ENCODE measurements around the gene CPNE5.
"Not testable (repeated sequence)": the region's sequence is repeated elsewhere in the genome, so short reads cannot be mapped to it uniquely, and the experiment has no call there.

CPNE5 gene

GRCh38 chr6:36813047-36813446 is 26.2 kb downstream of the CPNE5 start:
- not testable (repeated sequence) for DNase-seq

- DNase-seq, result no peak
Observed at GRCh38 chr6:36809941-36810803, 29.1 kb downstream of the CPNE5 start.

DNA sequence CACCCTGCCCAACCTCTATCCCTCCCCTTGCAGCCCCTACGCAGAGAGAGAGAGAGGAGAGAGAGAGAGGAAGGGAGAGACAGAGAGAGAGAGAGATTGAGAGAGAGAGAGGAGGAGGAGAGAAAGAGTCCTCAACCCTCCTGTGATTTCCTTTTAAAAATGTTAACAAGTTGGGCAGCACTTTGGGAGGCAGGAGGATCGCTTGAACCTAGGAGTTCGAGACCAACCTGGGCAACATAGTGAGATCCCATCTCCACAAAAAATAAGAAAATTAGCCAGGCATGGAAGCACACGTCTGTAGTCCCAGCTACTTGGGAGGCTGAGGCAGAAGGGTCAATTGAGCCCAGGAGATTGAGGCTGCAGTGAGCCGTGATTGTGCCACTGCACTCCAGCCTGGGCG is 30.1 kb downstream of the CPNE5 start:
- no peak for DNase-seq

- no peak for DNase-seq
Observed at GRCh38 chr6:36808634-36809033, 30.6 kb downstream of the CPNE5 start.

DNA sequence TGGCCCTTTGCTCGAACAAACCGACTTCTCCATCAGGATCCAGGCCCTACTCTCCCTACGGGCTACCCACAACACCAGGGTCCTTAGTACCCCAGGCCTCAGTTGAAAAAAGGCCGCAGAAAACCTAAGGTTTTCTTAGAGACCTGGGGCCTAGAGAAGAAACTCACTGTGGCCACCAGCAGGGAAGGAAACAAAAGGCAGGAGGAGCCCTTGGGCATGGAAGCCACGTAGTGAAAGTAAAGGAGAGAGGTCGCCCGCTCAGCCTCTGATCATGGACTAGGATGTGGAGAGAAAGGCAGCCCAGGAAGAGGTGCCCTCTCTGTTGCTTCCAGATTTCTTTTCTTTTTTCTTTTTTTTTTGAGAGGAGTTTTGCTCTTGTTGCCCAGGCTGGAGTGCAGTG is 31.5 kb downstream of the CPNE5 start:
- DNase-seq, result no peak

DNA sequence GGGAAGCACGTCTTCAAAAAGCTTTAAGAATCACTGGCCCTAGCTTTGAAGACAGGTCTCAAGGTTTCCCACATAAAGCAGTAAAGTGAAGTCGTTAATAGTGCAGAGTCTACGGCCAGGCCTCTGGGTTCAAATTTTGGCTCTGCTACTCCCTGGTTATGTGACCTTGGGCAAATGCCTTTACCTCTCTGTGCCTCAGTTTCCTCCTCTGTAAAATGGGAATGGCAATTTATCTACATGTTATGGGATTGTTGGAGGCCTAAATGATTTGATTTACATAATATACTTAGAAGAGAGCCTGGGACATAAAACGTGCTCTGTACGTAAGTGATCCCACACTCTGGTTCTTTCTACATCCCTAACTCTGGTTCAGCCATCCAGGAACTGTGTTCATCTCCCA is 32.1 kb downstream of the CPNE5 start:
- no peak for DNase-seq

- DNase-seq, result no peak
Observed at GRCh38 chr6:36805917-36806316, 33.3 kb downstream of the CPNE5 start.

DNA sequence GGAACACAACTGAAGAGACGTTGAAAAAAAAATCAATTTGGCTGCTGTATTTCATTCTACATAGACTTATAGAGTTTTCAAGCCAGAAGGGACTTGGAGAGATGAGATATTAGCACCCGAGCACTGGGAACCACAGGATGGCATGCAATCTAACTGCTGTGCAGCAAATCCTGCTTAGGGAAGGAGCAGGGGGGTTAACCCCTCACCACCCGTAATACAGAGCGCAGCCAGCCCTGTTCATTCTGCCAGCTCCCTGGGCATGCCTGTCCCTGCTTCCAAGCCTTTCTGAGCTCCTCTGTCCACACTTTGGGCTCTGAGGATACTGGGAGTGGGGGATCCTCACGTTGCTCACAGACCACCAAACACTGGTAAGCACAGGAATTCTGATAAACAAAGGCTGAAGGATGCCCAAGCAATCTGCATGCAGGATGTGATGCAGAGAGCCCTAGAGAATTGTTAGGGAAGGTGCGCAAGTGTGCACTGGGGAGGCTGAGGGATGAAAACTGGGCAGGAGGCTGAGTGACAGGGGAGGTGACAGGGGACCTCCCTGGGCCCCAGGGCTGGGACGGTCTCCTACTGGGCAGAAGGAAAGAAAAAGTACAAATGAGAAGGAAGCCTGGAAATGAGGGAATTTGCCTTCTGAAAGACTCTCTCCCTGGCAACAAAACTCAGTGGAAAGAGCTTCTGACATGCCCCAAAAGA is 34.0 kb downstream of the CPNE5 start:
- DNase-seq, result no peak

DNA sequence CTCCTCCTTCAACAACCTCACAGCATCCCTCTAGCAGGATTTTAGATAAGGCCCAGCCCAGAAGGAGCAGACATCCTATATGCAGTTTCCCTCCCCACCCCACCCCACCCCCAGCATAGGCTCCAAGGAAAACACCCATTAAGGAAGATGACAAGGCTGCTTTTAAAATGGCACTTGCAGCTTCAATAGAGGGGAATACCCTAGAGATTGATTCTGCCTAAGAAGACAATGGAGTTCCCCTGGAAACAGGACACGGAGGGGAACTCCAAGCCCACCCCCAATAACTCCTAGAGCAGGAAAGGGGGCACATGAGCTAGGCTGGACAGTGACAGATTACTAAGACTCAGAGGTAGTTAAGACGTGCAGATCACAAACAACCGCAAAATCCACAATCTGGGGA is 34.7 kb downstream of the CPNE5 start:
- DNase-seq, result no peak

DNA sequence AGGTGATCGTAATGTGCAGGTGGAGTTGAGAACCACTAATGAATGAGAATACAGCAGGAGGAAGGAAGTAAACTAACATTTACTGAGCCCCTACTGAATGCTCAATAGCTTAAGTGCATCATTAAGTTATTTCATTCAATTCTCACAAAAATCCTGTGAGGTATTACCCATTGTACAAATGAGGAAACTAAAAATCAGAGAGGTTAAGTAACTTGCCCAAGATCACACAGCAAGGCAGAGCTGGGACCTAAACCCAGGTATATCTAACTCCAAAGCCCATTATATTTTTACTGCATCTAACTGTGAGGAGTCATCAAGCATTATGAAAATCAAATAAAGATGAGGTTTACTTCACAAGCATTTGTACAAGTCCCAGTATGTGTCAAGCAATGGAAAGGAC is 35.3 kb downstream of the CPNE5 start:
- DNase-seq, result no peak

GRCh38 chr6:36803482-36803881 is 35.8 kb downstream of the CPNE5 start:
- no peak for DNase-seq

DNA sequence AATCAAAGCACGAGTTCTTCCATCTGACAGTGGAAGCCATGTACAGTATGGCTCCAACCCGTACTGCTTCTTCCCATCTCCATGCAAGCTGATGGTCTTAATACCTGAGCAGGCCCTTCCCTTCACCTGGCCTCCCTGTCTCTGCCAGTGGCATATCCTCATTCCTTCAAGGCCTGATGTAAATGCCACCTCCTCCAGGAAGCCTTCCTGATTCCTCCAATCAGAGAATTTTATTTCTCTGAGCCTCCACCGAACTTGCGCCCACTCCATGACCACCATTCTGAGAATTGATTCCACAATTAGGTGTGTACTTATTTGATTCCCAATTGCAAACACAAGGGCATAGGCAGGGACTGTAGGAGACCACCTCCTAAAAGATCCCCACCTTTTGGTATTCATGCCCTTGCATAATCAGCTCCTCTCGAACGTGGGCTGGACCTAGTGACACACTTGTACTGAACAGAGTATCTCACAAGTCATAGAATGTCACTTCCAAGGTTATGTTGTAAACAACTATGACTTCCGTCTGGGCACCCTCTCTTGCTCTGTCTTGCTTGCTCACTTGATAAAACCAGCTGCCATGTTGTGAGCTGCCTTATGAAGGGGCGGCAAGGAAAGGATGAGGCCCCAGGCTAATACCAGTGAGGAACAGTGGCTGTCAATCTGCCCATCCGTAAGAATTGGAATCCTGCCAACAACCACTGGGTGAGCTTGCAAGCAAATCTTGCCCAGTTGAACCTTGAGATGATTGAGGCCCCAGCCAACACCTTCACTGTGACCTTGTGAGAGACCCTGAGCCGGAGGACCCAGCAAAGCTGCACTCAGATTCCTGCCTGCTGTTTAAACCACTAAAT is 38.8 kb downstream of the CPNE5 start:
- DNase-seq, result no peak

DNA sequence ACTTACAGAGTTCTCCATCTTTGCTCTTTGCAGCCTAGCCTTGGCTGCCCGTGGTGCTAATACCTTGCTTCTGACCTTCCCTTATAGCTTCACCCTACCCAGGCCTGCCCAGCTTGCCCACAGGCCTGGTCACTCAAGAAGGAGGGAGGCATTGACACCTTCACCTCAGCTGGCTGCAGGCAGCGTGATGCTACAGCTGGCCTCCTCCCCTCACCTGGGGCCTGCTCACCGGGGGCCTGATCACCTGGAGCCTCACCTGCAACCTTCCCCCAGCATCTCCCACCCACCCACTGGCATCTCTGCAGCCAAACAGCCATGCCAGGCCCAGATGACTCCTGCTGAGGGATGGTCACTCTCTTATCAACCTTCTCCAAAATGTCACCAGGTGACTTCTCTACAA is 40.4 kb downstream of the CPNE5 start:
- DNase-seq, result no peak

DNA sequence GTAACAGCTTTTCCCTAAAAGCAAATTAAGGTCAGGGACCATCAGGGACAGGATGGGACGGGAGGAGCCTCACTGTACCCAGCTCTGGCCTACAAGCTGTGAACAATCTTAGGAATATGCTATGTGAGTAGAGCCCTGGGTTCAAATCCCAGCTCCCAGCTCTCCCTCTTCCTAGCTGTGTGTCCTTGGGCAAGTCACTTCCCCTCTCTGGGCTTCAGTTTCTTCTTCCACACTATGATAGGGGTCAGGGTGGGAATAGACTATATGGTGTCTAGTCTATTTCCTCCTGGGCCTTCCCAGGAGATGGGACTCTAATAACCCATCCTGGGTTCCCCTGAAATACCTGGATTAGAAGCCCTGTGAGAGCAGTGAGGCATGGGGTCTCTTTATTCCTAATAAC is 41.6 kb downstream of the CPNE5 start:
- DNase-seq, result no peak

DNA sequence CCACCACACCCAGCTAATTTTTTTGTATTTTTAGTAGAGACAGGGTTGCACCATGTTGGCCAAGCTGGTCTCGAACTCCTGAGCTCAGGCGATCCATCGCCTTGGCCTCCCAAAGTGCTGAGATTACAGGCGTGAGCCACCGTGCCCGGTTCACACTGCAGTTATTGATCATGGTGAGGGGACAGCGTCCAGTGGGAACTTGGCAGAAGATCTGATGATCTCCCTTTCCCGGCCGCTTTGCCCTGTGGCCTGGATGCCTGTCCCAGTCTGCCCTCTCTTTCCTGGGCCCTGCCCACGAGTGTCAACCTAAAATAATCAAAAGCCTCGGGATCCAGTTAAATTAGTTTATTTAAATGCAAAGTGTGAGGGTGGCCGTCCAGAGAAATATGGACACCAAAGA is 42.2 kb downstream of the CPNE5 start:
- no peak for DNase-seq

GRCh38 chr6:36794713-36795065 is 44.6 kb downstream of the CPNE5 start:
- no peak for DNase-seq

GRCh38 chr6:36793913-36794712 is 45.1 kb downstream of the CPNE5 start:
- DNase-seq, result no peak

DNA sequence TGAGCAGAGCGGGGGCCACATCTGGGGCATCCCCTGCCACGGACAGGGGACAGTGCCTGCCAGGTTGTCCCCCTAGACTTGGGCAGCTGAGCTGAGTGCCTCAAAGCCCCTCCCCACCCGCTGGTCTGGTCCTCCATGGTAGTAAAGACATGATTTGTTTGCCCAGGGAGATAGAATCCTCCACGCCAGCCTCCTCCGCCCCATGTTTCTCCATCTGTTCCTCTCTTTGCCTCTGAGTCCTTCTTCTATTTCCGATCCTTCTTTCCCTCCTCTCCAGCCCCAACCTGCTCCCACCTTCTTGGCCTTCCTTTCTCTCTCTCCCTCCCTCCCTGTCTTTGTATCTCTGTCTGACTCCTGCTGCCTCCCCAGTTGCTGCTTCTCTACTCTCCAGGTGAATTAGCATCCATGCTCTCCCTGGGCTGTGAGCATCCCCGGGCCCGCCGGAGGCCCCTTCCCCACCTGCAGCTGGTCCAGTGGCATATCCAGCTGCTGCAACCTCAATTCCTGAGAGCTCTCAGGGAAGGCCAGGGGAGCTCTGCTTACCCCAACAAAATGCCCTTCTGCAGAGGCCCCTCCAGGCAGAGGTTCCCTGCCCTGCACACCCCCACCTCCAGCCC is 45.8 kb downstream of the CPNE5 start:
- no peak for DNase-seq

DNA sequence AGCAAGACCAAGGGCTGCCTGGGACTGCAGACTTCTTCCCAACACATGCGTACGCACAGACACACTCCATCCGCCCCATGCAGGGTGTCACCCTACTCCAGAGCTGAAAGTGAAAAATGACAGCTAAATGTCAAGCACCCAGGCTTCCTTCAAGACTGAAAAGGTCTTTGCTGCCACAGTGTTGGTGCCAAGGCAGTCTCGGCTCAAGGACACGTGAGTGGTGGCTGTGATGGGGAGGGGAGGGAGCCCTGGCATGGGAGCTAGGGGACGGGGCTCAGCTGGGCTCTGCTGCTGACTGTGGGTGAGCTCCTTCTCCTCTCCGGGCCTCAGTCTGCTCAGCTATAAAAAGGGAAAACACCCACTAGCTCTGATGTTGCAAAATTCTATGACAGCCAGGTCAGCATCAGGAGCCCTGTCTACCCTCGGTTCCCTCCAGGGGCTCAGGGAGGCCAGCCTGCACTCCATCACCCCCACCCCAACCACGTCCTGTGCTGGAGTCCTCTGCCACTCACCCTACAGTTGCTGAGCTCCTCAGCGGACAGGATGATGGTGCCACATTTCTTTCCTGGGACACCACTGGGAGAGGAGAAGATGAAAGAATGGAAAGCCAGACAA is 47.6 kb downstream of the CPNE5 start:
- no peak for DNase-seq

DNA sequence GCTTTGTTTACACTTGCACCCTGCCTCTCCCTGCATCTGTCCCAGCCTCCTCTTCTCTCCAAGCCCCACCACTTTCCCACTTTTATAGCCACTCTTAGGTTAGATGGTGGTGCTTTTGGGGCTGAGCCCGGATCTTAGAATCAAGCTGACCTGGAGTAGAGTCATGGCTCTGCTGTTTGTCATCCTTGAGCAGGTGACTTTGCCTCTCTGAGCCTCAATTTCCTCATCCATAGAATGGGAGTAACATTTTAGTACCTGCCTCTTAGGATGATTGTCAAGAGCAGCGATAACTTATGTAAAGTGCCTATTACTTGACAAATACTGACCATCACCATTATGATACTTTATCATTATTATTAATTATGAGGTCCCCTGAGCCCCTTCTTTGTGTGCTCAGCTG is 48.2 kb downstream of the CPNE5 start:
- no peak for DNase-seq

- DNase-seq, result no peak
Observed at GRCh38 chr6:36788768-36789167, 50.5 kb downstream of the CPNE5 start.

DNA sequence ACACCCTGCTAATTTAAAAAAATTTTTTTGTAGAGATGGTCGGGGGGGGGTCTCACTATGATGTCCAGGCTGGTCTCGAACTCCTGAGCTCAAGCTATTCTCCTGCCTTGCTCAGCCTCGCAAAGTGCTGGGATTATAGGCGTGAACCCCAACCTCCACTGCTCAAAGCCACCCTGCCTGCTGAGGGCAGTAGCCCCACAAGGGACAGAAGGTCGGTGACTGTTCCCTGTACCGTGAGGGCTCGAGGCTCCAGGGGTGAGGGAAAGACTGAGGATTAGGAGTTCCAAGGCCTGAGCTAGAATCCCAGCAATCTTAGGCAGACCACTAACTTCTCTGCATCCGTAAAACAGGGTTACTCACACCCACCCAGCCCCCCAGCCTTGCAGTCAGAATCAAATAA is 51.1 kb downstream of the CPNE5 start:
- DNase-seq, result no peak

Measured in CD4-positive, alpha-beta T cell treated with Interleukin-1 beta for 1 hour (primary cell).